Chondrocyte (in vitro differentiated cells): ENCODE data around the gene AIM2. TPM values are rescaled to one million over a fixed set of nuclear protein-coding genes. Genes with fewer than 3 reads are reported as not detected.

ENCODE experiments used
- DNase-seq: peaks from one replicate; pipeline ENCODE4 v3.0.0; 2021; ENCODE audit warnings: mixed read lengths, low spot score
- H3K27ac Mint-ChIP-seq: one replicate; pipeline ENCODE4 v1.8.0; 2021; ENCODE audit warnings: mild to moderate bottlenecking, moderate library complexity, mixed read lengths; ENCODE audit not compliant: unreplicated experiment
- H3K27me3 Mint-ChIP-seq: 2 replicates; pipeline ENCODE4 v1.8.0; 2021; ENCODE audit warnings: low read depth, mixed read lengths
- H3K36me3 Mint-ChIP-seq: 2 replicates; pipeline ENCODE4 v1.8.0; 2021; ENCODE audit warnings: low read depth, mixed read lengths
- H3K4me1 Mint-ChIP-seq: 2 replicates; pipeline ENCODE4 v1.8.0; 2021; ENCODE audit warnings: low read depth, mild to moderate bottlenecking, mixed read lengths
- H3K4me3 Mint-ChIP-seq: one replicate; pipeline ENCODE4 v1.8.0; 2021; ENCODE audit warnings: mild to moderate bottlenecking, moderate library complexity, mixed read lengths; ENCODE audit not compliant: unreplicated experiment
- H3K9me3 Mint-ChIP-seq: 2 replicates; pipeline ENCODE4 v1.8.0; 2021; ENCODE audit warnings: low read depth, mixed read lengths
- CTCF ChIP-seq: fragments of 200-600 bp; sonication (generic); IDR thresholded peaks from 2 replicates; pipeline ENCODE4 v1.5.0; 2021; ENCODE audit warnings: antibody characterized with exemption, mild to moderate bottlenecking, moderate library complexity
- total RNA-seq: library from RNA; stranded (reverse); gene quantifications from 3 replicates; pipeline ENCODE4 v1.2.1, GENCODE V29; 2021

The AIM2 gene
- total RNA-seq, 1 donor from 2014 or later = not detected

GRCh38 chr1:159066108-159066507 is 10.5 kb downstream of the AIM2 start:
- Mint-ChIP-seq H3K4me3 (no peak overlapping the region), H3K36me3 (no peaks in the 10 kb centered on the region), H3K4me1 (no peaks in the 10 kb centered on the region), H3K27me3 (peaks cover 14% of the 10 kb centered on the region), H3K9me3 (no peaks in the 10 kb centered on the region), H3K27ac (no peak overlapping the region)
- no peak for DNase-seq
- TF ChIP-seq CTCF = no peak

- no peak for DNase-seq
- Mint-ChIP-seq H3K4me3 (no peak overlapping the region), H3K27me3 (peaks cover 14% of the 10 kb centered on the region), H3K4me1 (no peaks in the 10 kb centered on the region), H3K9me3 (no peaks in the 10 kb centered on the region), H3K27ac (no peak overlapping the region), H3K36me3 (no peaks in the 10 kb centered on the region)
- no peak for TF ChIP-seq CTCF
Observed at GRCh38 chr1:159065106-159065505, 11.5 kb downstream of the AIM2 start.

GRCh38 chr1:159058751-159059150 is 17.8 kb downstream of the AIM2 start:
- no peak overlapping the region for H3K4me3 Mint-ChIP-seq
- no peak overlapping the region for H3K27ac Mint-ChIP-seq
- peaks cover 8% of the 10 kb centered on the region for H3K4me1 Mint-ChIP-seq
- TF ChIP-seq CTCF = no peak
- DNase-seq = no peak
- H3K36me3 Mint-ChIP-seq = peaks cover 3% of the 10 kb centered on the region
- H3K27me3 Mint-ChIP-seq = peaks cover 11% of the 10 kb centered on the region
- H3K9me3 Mint-ChIP-seq = no peaks in the 10 kb centered on the region

GRCh38 chr1:159056069-159056698 is 20.4 kb downstream of the AIM2 start:
- Mint-ChIP-seq H3K4me1 (peaks cover 8% of the 10 kb centered on the region), H3K27ac (no peak overlapping the region)

GRCh38 chr1:159055181-159055641 is 21.4 kb downstream of the AIM2 start:
- H3K9me3 Mint-ChIP-seq = no peaks in the 10 kb centered on the region
- peaks cover 15% of the 10 kb centered on the region for H3K36me3 Mint-ChIP-seq
- no peak for DNase-seq
- H3K4me3 Mint-ChIP-seq = no peak overlapping the region
- no peak for TF ChIP-seq CTCF
- H3K27ac Mint-ChIP-seq = no peak overlapping the region
- H3K27me3 Mint-ChIP-seq = no peaks in the 10 kb centered on the region
- H3K4me1 Mint-ChIP-seq = peaks cover 8% of the 10 kb centered on the region

More at GRCh38 chr1:159056069-159056698, 20.4 kb downstream of the AIM2 start:
- Mint-ChIP-seq H3K4me3 (no peak overlapping the region), H3K36me3 (peaks cover 10% of the 10 kb centered on the region), H3K27me3 (peaks cover 1% of the 10 kb centered on the region), H3K9me3 (no peaks in the 10 kb centered on the region)
- TF ChIP-seq CTCF = no peak
- no peak for DNase-seq
